T-helper 22 cell (primary cell): ENCODE measurements around the gene PRCC.

Experiments
- DNase-seq: peaks from one replicate; pipeline ENCODE4 v3.0.0-alpha.2; 2020; ENCODE audit warnings: low read depth

PRCC gene

DNA sequence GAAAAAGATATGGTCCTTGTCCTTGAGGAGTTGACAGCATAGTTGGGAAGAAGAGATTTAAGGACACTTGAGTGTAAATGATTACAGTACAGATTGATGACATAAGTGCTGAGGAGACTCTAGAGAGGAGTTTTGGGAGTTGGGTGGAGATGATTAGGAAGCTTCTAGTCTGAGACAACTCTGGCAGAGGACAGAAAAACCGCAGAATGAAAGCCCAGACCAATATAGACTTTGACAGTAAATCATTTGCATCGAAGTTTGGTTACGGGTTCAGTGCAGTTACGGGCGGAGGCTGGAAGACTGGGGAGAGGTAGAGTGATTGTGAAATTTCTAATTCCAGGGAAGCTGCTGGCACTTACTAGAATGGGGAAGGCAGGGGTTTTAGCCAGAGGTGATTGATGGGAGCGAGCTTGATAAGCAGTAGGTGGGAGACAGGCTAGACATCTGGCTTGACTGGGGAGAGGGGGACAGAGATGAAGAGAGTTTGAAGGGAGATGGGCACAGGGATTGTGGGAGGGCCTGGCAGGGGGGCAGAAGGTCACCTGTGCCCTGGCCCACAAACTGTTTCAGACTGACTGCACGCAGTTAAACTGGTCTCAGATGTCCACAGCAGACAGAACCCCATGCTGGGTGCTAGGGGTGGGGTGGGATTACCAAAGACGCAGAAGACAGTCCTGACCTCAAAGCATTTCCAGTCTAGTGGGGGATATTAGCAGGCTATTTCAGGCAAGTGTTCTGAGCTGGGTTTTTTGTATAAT, 29.2 kb downstream of the PRCC start:
- DNase-seq, result no peak

DNA sequence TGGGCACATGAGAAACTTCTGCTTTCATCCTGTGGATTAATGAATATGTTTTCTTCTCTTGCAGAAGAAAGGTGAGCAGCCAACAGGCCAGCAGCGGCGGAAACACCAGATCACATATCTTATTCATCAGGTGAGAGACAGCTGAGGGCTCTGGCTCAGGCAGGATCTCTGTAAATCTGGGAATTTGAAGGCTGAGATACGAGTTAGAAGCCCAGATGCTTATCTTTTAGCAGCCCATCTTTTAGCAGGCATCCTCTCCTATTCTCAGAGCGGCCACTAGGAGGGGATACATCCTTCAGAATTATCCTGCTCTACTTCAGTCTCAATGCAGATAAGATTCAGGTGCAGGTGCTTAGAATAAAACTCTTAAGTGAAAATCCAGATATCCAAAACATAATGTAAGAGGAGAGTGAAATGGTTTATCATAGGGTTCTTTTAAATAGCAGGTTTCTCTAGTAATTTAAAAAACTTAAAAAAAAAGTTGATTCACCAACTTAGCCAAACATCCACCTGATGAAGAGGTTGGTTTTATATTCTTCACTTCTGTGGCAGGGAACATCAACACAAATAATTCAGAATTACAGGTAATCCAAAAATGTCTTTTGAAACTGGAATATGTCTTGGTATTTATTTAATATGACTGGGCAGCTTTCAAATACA, 30.0 kb downstream of the PRCC start:
- no peak for DNase-seq

DNA sequence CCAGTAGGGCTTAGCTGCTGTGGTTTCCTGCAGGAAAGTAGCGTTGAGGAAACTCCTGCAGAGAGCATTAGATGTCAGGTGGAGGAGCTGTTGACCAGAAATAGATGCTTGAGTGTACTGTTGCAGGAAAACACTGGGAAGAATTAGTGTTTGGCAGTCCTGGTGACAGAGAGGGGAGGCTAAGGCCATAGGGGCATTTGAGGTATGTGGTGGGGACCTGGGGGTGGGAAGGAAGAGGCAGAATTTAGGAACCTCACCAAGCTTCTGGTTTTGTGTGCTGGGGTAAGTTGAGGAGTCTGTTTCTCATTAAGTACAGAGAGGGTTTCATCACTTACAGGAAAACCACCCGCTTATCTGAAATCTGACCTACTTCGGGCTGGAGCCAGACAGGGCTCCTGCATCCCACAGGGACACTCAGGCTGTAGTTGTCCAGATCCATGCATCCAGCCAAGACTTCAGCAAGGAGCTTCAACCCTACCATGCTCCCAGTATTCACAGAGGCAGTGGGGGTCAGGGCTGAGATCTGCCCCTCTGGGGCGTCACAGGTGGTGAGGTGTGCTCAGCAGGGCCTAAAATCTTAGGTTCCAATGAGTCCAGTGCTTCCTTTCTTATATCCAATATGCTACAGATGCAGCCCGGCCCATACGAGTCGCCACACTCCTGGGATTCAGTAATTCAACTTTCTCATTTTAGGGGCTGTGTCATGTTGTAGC, 34.2 kb downstream of the PRCC start:
- DNase-seq, result no peak

DNA sequence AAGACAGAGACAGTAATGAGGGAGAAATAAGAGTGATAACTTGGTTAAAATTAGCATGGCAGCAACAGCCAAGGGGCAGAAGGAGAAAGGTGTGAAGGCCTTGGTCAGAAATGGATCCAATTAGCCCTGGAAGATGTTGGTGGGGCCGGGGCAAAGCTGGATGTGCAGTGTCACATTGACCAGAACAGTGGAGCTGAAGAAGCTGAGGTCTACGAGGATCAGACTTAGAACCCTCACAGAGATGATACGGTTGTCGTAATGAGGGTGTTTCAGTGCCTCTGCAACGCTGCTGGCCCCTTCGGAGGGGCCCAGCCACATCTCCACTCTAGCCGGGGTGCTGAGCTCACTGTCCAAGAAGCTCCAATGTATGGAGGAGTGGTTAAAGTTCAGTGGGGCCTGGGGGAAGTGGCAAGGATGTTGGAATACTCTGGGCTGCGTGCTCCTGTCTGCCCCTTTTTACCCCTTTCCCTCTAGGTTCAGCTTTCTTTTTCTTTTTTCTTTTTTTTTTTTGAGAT, 35.1 kb downstream of the PRCC start:
- no peak for DNase-seq

DNA sequence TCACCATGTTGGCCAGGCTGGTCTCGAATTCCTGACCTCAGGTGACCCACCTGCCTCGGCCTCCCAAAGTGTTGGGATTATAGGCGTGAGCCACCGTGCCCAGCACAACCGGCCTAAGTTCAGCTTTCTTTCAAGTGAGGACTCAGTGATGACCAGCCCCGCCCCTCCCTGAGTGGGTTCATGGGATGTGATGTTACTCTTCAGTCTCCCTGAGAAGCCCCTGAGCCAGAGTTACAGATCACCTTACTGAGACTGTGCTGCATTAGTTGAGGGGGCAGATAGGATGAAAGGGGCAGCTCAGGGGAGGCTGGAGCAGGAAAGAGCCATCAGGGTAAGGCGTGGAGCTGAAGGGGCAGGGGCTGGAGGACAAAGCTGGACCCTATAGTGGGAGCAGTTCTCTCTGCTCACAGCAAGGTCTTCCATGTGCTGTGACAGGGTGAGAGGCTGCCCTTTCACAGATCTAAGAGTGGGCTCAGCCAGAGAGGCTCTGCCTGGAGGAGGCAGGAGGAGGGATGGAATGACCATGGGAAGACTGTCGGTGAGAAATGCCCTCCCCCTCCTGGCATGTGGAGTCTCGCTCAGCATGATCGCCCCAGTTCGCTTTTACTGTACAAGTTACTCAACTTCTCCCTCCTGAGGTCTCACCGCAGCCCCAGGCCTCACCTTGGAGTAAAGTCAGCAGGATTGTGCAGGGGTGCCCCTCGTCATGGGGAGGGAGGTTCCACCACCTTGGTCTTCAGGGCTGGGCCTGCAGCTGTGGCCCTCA, 35.9 kb downstream of the PRCC start:
- no peak for DNase-seq

DNA sequence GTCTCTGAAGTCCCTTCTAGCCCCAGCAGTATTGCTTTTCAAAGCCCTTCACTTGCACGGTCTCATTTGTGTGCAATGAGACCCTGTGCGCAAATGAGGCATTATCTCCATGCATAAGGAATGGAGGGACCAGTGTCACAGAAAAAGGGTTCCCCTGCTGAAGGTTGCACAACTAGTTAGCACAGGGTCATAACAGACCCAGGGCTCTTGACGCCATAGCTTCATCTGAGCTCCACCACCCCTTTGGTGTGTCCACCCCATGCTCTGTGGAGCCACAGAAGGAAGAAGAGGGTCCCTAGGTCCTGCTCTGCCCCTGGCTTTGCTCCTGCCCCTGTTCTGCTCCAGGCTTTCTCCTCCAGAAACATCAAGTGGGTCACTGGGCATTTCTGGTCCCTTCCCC, 36.7 kb downstream of the PRCC start:
- no peak for DNase-seq

DNA sequence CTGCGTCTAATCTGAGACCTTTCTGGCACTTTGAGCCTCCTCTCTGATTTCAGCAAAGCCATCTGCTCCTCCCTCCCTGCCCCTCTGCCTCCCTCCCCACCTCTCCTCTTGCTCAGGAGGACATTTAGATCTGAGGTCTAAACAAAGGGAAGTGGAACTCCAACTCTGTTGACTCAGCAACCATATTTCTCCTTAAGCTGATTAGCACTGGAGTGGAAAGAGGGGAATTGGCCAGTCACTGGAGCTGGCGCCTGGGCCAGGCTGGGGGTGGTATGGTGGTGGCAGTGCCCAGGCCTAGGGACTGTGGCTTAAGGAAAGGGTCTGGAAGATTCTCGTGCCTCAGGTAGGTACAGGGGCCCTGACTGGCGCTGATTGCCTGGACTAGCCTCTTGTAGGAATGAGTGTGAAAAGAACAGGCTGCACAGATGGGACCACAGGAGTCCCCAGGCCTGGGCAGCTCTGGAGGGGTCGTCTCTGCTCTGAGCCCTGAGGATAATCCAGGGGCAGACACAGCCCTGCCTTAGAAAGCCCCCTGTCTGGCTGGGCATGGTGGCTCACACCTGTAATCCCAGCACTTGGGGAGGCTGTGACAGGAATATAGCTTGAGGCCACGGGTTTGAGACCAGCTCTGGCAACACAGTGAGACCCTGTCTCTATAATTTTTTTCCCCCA, 37.4 kb downstream of the PRCC start:
- no peak for DNase-seq

DNA sequence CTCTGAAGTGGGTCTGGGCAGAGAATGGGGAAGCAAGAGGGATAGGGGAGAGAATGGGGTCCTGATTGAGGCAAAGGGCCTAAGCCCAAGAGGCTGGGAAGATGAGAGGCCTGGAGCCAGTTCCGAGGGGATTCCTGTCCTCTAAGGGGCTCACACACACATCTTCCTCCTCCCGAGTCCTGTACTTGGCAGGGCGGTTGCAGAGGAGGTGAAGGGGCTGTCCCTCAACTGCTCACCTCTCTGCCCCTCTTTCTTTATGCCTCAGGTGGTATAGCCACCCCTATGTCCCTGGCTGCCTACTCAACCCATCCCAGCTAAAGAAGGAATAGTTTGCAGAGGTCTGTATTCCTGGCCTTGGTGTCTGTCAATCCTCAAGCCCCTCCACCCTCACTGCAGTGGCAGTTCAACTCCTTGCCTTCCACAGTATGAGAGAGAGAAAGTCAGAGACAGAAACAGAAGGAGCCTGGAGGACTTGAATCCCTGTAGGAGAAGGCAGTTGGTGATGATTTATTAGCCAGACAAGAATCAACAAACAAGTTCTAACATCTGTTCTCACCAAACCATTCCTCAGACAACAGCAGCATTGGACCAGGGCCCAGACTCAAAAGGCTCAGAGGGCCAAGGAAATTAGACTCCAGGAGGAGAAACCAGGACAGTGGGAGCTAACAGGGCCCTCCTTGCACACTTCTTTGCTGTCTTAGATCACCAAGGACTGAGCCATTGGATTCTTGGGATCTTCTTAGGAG, 38.6 kb downstream of the PRCC start:
- DNase-seq, result no peak

DNA sequence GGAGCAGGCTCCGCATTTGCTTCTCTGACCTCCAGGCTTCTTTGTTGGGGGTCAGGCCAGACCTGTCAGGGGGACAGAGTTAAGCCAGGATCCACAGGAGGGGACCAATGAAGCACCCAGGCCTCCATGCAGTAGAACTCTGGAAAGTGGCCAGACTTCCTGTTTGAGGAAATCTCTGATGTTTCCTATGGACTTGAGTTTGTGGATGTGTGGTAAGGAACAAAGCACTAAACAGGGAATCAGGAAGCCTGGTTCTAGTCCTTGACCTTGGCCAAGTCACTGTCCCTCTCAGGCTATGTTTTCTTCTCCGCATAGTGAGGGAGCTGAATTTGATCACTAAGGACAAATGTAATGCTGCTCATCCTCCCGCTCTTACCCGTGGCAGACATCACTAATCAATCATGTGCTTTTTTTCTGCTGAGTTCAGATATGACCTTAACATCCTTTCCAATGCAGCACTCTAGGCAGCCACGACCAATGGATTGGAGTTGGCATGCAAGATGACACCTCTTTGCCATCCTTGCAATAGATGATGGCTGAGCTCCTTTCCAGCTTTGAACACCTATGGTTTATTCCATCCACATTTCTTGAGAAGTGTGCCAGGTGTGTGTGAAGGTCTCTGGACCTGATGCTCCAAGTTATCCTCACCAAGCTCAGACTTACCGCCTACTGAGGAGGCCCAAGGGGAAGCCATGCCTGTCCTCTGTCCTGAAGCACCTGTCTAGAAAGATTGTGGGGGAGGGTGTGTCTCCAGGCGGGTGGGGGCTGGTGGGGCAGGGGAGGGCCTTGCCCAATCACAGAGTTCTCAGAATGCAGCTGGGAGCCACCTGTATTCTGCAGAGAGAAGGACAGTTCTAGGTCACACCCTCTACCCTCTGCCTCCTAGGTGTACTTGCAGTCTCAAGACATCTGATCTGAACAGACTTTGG, 39.4 kb downstream of the PRCC start:
- DNase-seq, result no peak

DNA sequence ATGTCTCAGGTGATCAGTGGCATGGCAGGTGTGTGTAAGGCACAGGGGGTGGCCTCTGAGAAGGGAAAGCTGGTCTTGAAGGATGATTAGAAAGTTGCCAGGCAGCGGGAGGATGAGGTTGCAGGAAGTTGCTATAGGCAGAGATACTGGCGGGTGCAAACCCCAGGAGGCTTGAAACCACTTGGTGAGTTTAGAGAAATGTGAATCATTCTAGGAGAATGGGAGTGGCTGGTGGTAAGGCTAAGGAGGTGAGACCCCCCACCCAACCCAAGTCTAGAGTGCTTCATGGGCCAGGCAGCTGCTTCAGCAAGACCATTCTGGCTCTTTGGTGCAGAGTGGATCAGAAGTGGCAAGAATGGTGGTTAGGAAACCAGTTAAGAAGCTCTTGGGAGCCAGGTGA, 40.3 kb downstream of the PRCC start:
- no peak for DNase-seq

DNA sequence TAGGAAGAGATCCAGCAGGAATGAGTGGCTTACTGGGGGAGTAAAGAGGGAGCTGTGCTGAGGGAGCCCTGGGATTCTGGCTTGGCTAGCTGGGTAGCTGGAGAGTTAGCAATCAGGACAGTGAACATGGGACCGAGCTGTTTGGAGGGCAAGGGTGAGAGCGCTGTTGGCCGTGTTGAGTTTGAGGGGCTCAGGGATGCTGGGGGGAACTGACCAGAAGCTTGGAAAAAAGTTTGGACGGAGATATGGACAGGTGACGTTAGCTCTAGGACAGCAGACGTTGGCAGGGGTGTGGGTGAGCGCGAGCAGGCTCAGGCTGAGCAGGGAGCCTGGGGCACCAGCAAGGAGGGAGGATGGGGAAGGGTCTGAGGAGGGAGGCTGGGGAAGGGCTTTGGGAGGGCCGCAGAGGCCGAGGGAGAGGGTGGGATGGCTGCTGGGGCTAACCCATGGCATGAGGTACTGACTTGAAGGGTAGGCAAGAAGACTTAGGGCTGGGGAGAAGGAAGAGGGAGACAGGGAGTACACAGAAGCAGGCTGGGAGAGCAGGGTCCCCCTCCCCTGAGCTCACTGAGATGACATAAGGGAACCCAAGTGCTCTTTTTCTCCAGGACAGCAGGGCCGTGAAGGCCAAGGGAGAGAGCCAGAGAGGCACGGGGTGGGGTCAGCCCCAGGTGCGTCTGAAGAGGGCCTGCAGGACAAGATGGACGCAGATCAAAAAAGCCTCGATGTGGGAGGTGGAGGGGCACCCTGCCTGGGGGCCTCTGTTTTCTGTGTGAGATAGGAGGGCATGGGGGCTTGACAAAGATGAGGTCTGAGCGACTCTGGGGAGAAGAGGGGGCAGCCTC, 41.1 kb downstream of the PRCC start:
- no peak for DNase-seq

DNA sequence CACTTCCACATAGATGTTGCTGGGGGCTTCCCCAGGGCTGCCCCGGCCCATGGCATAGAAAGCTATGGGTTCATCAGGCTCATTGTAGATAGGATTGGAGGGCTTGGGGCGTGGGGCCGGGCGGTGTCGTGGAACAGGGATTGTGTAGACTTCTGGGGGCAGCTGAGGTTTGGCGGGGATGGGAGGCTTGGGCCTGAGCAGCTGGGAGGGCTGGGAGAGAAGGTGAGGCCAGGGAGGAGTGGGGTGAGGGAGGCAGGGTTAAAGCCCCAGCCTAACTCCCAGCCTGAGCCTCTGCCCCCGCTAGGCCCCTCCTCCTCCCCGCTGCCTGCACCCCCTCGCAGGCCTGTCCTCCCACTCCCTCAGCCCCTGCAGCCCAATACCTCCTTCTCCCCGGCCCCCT, 41.9 kb downstream of the PRCC start:
- DNase-seq, result no peak

DNA sequence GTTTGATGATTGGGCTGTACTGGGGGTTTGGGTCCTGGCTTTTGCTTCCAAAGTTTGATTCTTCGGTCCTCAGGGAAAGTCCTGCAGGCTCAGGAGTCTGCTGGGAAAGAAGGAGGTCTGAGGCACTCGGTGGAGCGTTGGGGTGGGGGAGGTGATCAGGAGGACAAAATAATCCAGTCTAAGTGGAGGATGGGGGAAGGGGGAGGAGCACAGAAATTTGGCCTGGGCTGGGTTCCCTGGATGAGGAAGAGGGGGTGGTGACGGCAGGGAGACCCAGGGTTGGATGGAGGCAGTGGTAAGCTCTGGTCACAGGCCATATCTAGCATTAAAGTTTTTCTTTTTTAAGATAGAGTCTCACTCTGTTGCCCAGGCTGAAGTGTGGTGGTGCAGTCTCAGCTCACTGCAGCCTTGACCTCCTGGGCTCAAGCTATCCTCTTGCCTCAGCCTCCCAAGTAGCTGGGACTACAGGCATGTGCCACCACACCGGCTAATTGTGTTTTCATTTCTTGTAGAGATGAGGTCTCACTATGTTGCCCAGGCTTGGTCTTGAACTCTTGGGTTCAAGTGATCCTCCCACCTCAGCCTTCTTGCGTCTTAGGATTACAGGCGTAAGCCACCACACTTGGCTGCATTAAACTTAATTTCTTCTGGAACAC, 42.5 kb downstream of the PRCC start:
- no peak for DNase-seq

DNA sequence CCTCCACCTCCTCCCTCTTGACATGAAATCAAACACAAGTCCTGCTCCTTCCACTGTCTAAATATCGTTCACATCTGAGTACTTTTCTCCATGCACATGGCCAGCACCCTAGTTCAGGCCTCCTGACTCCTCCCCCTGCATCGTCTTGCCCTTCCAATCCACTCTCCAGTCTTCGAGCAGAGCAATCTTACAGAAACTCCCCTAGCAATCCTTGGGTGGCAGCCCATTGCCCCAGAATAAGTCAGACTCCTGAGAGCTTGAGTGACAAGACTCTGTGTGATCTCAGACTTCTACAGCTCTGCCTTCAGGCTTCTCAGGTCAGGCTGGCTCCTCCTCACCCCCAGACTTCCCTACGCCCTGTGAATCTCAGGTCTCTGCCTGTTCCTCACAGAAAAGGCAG, 43.8 kb downstream of the PRCC start:
- no peak for DNase-seq

DNA sequence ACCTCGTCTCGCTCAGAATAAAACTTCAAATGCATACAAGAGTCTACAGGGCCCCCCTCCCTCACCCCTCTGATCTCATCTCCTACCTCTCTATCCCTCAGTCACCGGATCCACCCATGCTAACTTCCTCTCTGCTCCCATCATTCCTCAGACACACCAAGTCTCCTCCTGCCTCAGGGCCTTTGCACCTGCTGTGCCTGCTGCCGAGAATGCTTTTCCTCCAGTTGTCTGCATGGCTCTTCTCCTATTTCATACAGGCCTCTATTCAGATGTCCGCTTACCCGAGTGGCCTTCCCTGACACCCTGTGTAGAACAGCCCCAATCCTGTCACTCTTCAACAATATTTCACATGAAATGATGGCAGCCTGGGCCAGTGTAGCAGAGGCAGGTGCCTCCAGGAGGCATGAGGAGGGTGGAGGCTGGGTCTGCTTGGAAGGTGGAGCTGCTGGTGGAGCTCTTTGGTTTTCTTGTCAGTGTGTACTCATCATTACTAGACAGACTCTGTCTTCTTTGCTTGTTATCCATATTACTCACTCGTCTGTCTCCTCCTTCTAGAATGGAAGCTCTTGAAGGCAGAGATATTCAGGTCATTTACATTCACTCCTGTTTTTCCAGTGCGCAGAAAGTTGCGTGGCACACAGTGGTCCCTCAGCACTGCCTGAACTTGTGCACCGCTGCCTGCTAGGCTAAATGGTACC, 45.1 kb downstream of the PRCC start:
- DNase-seq, result no peak

DNA sequence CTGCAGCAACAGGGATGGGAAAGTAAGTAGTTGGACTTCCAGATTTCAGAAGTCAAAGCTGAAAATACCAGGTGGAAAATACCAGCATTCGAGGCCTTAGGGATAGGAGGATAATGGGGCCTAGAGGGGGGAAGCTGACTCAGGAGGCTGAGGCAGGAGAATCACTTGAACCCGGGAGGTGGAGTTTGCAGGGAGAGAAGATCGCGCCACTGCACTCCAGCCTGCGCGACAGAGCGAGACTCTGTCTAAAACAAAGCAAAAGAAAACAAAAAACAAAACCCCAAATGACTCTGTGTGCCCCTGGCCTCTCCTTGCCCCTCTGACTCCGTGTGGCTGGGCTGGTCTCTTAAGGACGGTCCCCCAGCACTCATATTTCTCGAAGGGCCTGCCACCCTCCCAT, 46.0 kb downstream of the PRCC start:
- DNase-seq, result no peak

DNA sequence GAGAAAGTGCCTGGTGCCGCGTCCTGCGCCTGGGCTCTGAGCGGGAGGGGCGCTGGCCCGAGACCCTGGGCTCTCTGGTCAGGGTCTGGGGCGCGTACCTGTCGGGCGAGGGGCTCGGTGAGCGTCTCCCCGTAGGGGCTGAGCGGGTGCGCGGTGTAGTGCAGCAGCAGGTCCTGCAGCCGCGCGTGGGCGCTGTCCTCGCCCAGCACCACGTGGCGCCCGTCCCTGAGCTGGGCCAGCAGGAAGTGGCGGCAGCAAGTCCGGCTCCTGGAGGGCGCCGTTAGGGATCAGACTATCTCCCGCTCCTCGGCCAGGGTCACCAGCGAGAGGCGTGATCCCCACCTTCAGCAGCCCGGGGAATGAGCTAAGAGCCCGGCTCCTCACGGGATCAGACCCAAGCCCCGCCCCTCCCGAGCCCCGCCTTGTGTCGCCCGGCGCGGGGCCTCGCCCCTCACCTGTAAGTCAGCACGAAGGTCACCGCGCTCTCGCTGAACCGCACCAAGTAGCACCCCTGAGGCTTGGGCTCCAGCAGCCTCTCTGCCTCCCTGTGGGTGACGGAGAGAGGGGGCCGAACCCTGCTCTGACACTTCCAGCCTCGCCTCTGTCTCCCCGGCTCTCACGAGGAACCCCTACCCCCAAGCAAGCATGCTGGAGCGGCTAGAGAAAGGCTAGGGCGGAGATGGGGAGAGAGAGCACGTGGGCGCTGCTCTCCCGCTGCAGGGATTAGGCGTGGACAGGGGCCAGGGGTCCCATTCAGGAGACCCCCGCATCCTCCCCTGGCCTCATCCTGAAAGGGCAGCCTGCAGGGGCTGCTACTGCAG, 46.6 kb downstream of the PRCC start:
- DNase-seq, result peak; percentile 76
